ENCODE data around the gene ZNF507. TPM values are rescaled to one million over a fixed set of nuclear protein-coding genes. Genes with fewer than 3 reads are reported as not detected.

Gene ZNF507
- total and polyA plus RNA-seq, 2 of the 8 experiments (the other 6 are each of a cell fraction or from before 2014, with no cell fraction given): 8.6 to 28.8 TPM

DNA sequence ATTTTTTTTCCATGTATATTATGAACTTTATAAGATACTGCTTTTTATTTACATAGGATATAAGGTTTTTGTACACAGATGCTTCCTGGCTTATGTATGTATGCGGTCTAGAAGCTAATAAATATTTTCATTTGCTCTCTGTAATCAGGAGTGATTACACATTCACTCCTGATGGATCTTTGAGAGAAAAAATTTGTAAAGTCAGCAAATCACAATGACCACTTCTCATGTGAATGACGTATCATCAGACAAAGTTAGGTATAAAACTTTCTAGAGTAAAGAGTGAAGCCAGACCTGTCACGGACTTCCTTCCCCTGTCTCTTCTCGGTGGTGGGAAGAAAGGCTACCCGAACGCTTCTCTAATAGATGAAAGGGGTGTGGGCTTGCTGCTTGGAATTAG lies 91.3 kb downstream of the ZNF507 start (continued):
- TF ChIP-seq NANOG (IDR thresholded peaks at IDR 0.05; ENCODE audit: insufficient read depth, low read depth, low read length, poor library complexity, severe bottlenecking) (no peak), GTF2F1 (IDR thresholded peaks at IDR 0.05; ENCODE audit: borderline replicate concordance, low read depth, low read length) (no peak), KDM4A (IDR thresholded peaks at IDR 0.05; ENCODE audit: low read depth, low read length, severe bottlenecking) (no peak), CREB1 (IDR thresholded peaks at IDR 0.05) (no peak), RXRA (IDR thresholded peaks at IDR 0.05; ENCODE audit: insufficient read depth, low read depth, low read length) (no peak)
